Measurements from ENCODE around the gene SCAF11.

Gene SCAF11

GRCh38 chr12:45930369-45930768, 60.0 kb downstream of the SCAF11 start:
- Histone ChIP-seq H3K27ac (replicated peaks; ENCODE audit: low read length) (no peak overlapping the region), H2BK5ac (ENCODE audit: low read length) (no peak overlapping the region), H3K4me3 (ENCODE audit: low read length in 2 of 2) (no peak overlapping the region), H3K79me1 (ENCODE audit: low read depth, low read length) (no peaks in the 10 kb centered on the region), H3K36me3 (replicated peaks in 1 of 2; ENCODE audit: control insufficient read depth in 2 of 2, insufficient read depth in 2 of 2, low read length in 2 of 2) (peaks cover 17 to 99% of the 10 kb centered on the region in 2 donors), H2BK15ac (ENCODE audit: low read length) (no peak overlapping the region), H4K91ac (ENCODE audit: low read depth, low read length, poor library complexity) (no peak overlapping the region), H2AFZ (ENCODE audit: low read length) (no peak overlapping the region), H2AK5ac (ENCODE audit: low read depth, low read length) (no peak overlapping the region), H3K23ac (ENCODE audit: low read depth, low read length, poor library complexity) (no peak overlapping the region), H3K27me3 (ENCODE audit: control insufficient read depth in 3 of 3, insufficient read depth in 3 of 3, low read depth in 1 of 3, low read length in 3 of 3) (no peaks in the 10 kb centered on the region), H3K9me3 (replicated peaks in 1 of 2; ENCODE audit: control insufficient read depth in 2 of 2, insufficient read depth in 1 of 2, low read depth in 1 of 2, low read length in 2 of 2) (no peaks in the 10 kb centered on the region), H3K4me1 (ENCODE audit: control insufficient read depth in 2 of 2, insufficient read depth in 1 of 2, low read depth in 1 of 2, low read length in 2 of 2) (no peaks in the 10 kb centered on the region), H3K14ac (ENCODE audit: low read length) (no peak overlapping the region), H3K4me2 (ENCODE audit: insufficient read depth, low read length, poor library complexity, severe bottlenecking) (no peak overlapping the region), H3K9ac (ENCODE audit: low read depth, low read length, poor library complexity) (no peak overlapping the region), H4K8ac (ENCODE audit: low read depth, low read length) (no peak overlapping the region), H2BK120ac (ENCODE audit: low read depth, low read length) (no peak overlapping the region), H2BK12ac (ENCODE audit: low read length) (no peak overlapping the region), H3K4ac (ENCODE audit: low read length) (no peak overlapping the region), H3K18ac (ENCODE audit: low read length) (no peak overlapping the region)
- WGBS, 2 donors (ENCODE audit: extremely low coverage in 2 of 2, insufficient read length in 2 of 2, insufficient replicate concordance in 1 of 2) = no CpG with 5 or more reads among the region's 3 CpGs
- DNase-seq (ENCODE audit: low spot score) = no peak

GRCh38 chr12:45928309-45928708, 62.1 kb downstream of the SCAF11 start:
- Histone ChIP-seq H3K23ac (ENCODE audit: low read depth, low read length, poor library complexity) (no peak overlapping the region), H3K9me3 (replicated peaks in 1 of 2; ENCODE audit: control insufficient read depth in 2 of 2, insufficient read depth in 1 of 2, low read depth in 1 of 2, low read length in 2 of 2) (no peaks in the 10 kb centered on the region), H3K4me1 (ENCODE audit: control insufficient read depth in 2 of 2, insufficient read depth in 1 of 2, low read depth in 1 of 2, low read length in 2 of 2) (no peaks in the 10 kb centered on the region), H3K4me2 (ENCODE audit: insufficient read depth, low read length, poor library complexity, severe bottlenecking) (no peak overlapping the region), H3K79me1 (ENCODE audit: low read depth, low read length) (no peaks in the 10 kb centered on the region), H4K91ac (ENCODE audit: low read depth, low read length, poor library complexity) (no peak overlapping the region), H3K9ac (ENCODE audit: low read depth, low read length, poor library complexity) (no peak overlapping the region), H3K14ac (ENCODE audit: low read length) (no peak overlapping the region), H3K18ac (ENCODE audit: low read length) (no peak overlapping the region), H2BK12ac (ENCODE audit: low read length) (no peak overlapping the region), H2BK5ac (ENCODE audit: low read length) (no peak overlapping the region), H2BK120ac (ENCODE audit: low read depth, low read length) (no peak overlapping the region), H2BK15ac (ENCODE audit: low read length) (no peak overlapping the region), H2AFZ (ENCODE audit: low read length) (no peak overlapping the region), H3K36me3 (replicated peaks in 1 of 2; ENCODE audit: control insufficient read depth in 2 of 2, insufficient read depth in 2 of 2, low read length in 2 of 2) (peaks cover 20 to 99% of the 10 kb centered on the region in 2 donors), H3K4me3 (ENCODE audit: low read length in 2 of 2) (no peak overlapping the region), H2AK5ac (ENCODE audit: low read depth, low read length) (no peak overlapping the region), H3K27me3 (ENCODE audit: control insufficient read depth in 3 of 3, insufficient read depth in 3 of 3, low read depth in 1 of 3, low read length in 3 of 3) (no peaks in the 10 kb centered on the region), H3K4ac (ENCODE audit: low read length) (no peak overlapping the region), H4K8ac (ENCODE audit: low read depth, low read length) (no peak overlapping the region), H3K27ac (replicated peaks; ENCODE audit: low read length) (no peak overlapping the region)
- no CpG with 5 or more reads among the region's 2 CpGs for WGBS, 2 donors (ENCODE audit: extremely low coverage in 2 of 2, insufficient read length in 2 of 2, insufficient replicate concordance in 1 of 2)
- DNase-seq (ENCODE audit: low spot score) = no peak

- WGBS, 2 donors (ENCODE audit: extremely low coverage in 2 of 2, insufficient read length in 2 of 2, insufficient replicate concordance in 1 of 2) = no CpG with 5 or more reads among the region's 3 CpGs
- peaks cover 3 to 57% of the 10 kb centered on the region in 2 donors for H3K36me3 ChIP-seq (replicated peaks in 1 of 2; ENCODE audit: control insufficient read depth in 2 of 2, insufficient read depth in 2 of 2, low read length in 2 of 2)
- H3K9me3 ChIP-seq (replicated peaks in 1 of 2; ENCODE audit: control insufficient read depth in 2 of 2, insufficient read depth in 1 of 2, low read depth in 1 of 2, low read length in 2 of 2) = no peaks in the 10 kb centered on the region
Measured at GRCh38 chr12:45918818-45919217, 71.6 kb downstream of the SCAF11 start.

GRCh38 chr12:45915405-45915804, 75.0 kb downstream of the SCAF11 start:
- WGBS, 2 donors (ENCODE audit: extremely low coverage in 2 of 2, insufficient read length in 2 of 2, insufficient replicate concordance in 1 of 2) = no CpG with 5 or more reads among the region's 2 CpGs
- H3K14ac ChIP-seq (ENCODE audit: low read length) = no peak overlapping the region
- no peak for DNase-seq (ENCODE audit: low spot score)

More at GRCh38 chr12:45918818-45919217, 71.6 kb downstream of the SCAF11 start:
- Histone ChIP-seq H3K27me3 (ENCODE audit: control insufficient read depth in 3 of 3, insufficient read depth in 3 of 3, low read depth in 1 of 3, low read length in 3 of 3) (no peaks in the 10 kb centered on the region), H3K4me3 (ENCODE audit: low read length in 2 of 2) (no peak overlapping the region), H2BK15ac (ENCODE audit: low read length) (no peak overlapping the region), H3K9ac (ENCODE audit: low read depth, low read length, poor library complexity) (no peak overlapping the region), H3K14ac (ENCODE audit: low read length) (no peak overlapping the region), H2BK120ac (ENCODE audit: low read depth, low read length) (no peak overlapping the region), H4K8ac (ENCODE audit: low read depth, low read length) (no peak overlapping the region), H4K91ac (ENCODE audit: low read depth, low read length, poor library complexity) (no peak overlapping the region), H3K4ac (ENCODE audit: low read length) (no peak overlapping the region), H3K79me1 (ENCODE audit: low read depth, low read length) (no peaks in the 10 kb centered on the region), H3K4me1 (ENCODE audit: control insufficient read depth in 2 of 2, insufficient read depth in 1 of 2, low read depth in 1 of 2, low read length in 2 of 2) (no peaks in the 10 kb centered on the region), H2BK12ac (ENCODE audit: low read length) (no peak overlapping the region), H3K27ac (replicated peaks; ENCODE audit: low read length) (no peak overlapping the region), H3K23ac (ENCODE audit: low read depth, low read length, poor library complexity) (no peak overlapping the region), H2BK5ac (ENCODE audit: low read length) (no peak overlapping the region), H3K18ac (ENCODE audit: low read length) (no peak overlapping the region), H2AFZ (ENCODE audit: low read length) (no peak overlapping the region), H3K4me2 (ENCODE audit: insufficient read depth, low read length, poor library complexity, severe bottlenecking) (no peak overlapping the region), H2AK5ac (ENCODE audit: low read depth, low read length) (no peak overlapping the region)
- DNase-seq (ENCODE audit: low spot score) = no peak

More at GRCh38 chr12:45915405-45915804, 75.0 kb downstream of the SCAF11 start:
- H3K4me2 ChIP-seq (ENCODE audit: insufficient read depth, low read length, poor library complexity, severe bottlenecking) = no peak overlapping the region
- no peaks in the 10 kb centered on the region for H3K4me1 ChIP-seq (ENCODE audit: control insufficient read depth in 2 of 2, insufficient read depth in 1 of 2, low read depth in 1 of 2, low read length in 2 of 2)
- H3K9me3 ChIP-seq (replicated peaks in 1 of 2; ENCODE audit: control insufficient read depth in 2 of 2, insufficient read depth in 1 of 2, low read depth in 1 of 2, low read length in 2 of 2) = no peaks in the 10 kb centered on the region
- no peaks in the 10 kb centered on the region for H3K79me1 ChIP-seq (ENCODE audit: low read depth, low read length)
- H3K27ac ChIP-seq (replicated peaks; ENCODE audit: low read length) = no peak overlapping the region
- no peak overlapping the region for H4K8ac ChIP-seq (ENCODE audit: low read depth, low read length)
- H3K18ac ChIP-seq (ENCODE audit: low read length) = no peak overlapping the region
- no peak overlapping the region for H2BK12ac ChIP-seq (ENCODE audit: low read length)
- H3K9ac ChIP-seq (ENCODE audit: low read depth, low read length, poor library complexity) = no peak overlapping the region
- peaks cover 0 to 26% of the 10 kb centered on the region in 2 donors for H3K36me3 ChIP-seq (replicated peaks in 1 of 2; ENCODE audit: control insufficient read depth in 2 of 2, insufficient read depth in 2 of 2, low read length in 2 of 2)
- H2BK15ac ChIP-seq (ENCODE audit: low read length) = no peak overlapping the region
- no peak overlapping the region for H4K91ac ChIP-seq (ENCODE audit: low read depth, low read length, poor library complexity)
- H2BK5ac ChIP-seq (ENCODE audit: low read length) = no peak overlapping the region
- no peak overlapping the region for H2AK5ac ChIP-seq (ENCODE audit: low read depth, low read length)
- no peak overlapping the region for H2BK120ac ChIP-seq (ENCODE audit: low read depth, low read length)
- H2AFZ ChIP-seq (ENCODE audit: low read length) = no peak overlapping the region
- no peaks in the 10 kb centered on the region for H3K27me3 ChIP-seq (ENCODE audit: control insufficient read depth in 3 of 3, insufficient read depth in 3 of 3, low read depth in 1 of 3, low read length in 3 of 3)
- no peak overlapping the region for H3K4ac ChIP-seq (ENCODE audit: low read length)
- H3K4me3 ChIP-seq (ENCODE audit: low read length in 2 of 2) = no peak overlapping the region
- H3K23ac ChIP-seq (ENCODE audit: low read depth, low read length, poor library complexity) = no peak overlapping the region
